Ovary (tissue), 9 donors: ENCODE measurements around the gene HIP1. TPM values are rescaled to one million over a fixed set of nuclear protein-coding genes. Genes with fewer than 3 reads are reported as not detected.
"Not testable (repeated sequence)": the region's sequence is repeated elsewhere in the genome, so short reads cannot be mapped to it uniquely, and the experiment has no call there.

Experiments
- DNase-seq, 5 donors: peaks; one replicate each; pipeline ENCODE4 v3.0.0-alpha.2; 2019 to 2020
- H3K27ac ChIP-seq, 2 donors: fragments of 200-600 bp; one replicate each; pipeline versions ENCODE4 v1.5.1 to v1.8.0; 2019 to 2022
- H3K27me3 ChIP-seq: fragments of 200-600 bp; one replicate; pipeline ENCODE4 v1.8.0; 2022
- H3K36me3 ChIP-seq: fragments of 200-600 bp; sonication (generic); one replicate; pipeline ENCODE4 v1.5.1; 2019
- H3K4me1 ChIP-seq: one replicate; pipeline ENCODE4 v1.8.1; 2013; ENCODE audit warnings: mild to moderate bottlenecking, moderate library complexity; ENCODE audit not compliant: insufficient read depth
- H3K4me3 ChIP-seq: fragments of 200-600 bp; sonication (generic); one replicate; pipeline ENCODE4 v1.5.1; 2017
- H3K9me3 ChIP-seq, 2 donors: fragments of 200-600 bp in 1 of 2; sonication (generic) in 1 of 2; one replicate each; pipeline versions ENCODE4 v1.5.1 to v1.8.1; 2013 to 2019; ENCODE audit warnings: mild to moderate bottlenecking in 1 of 2, moderate library complexity in 1 of 2
- EP300 ChIP-seq: sonication (generic); formaldehyde crosslinking; IDR thresholded peaks from one replicate; pipeline ENCODE4 v1.6.1; 2017; ENCODE audit warnings: antibody characterized with exemption
- POLR2A ChIP-seq: fragments of 450-650 bp; IDR thresholded peaks from one replicate; pipeline ENCODE4 v1.6.1; 2017; ENCODE audit warnings: antibody characterized with exemption, mild to moderate bottlenecking, moderate library complexity
- WGBS, 3 donors: extraction: QIAGEN DNeasy Blood & Tissue Kit in 1 of 3; methylation state at CpG; one replicate each; pipeline versions ENCODE4 v1.1.5 to v1.1.7; 2013 to 2017; 5-methylcytosine and 5-hydroxymethylcytosine counted together
- intact Hi-C, 4 donors: fragments of 100-400 bp; cut with DNase I; formaldehyde crosslinking; loops; one replicate each; pipeline versions ENCODE4 v1.11.0 to v1.15.1; 2022 to 2023
- polyA plus RNA-seq, 2 donors: library from polyadenylated mRNA; stranded (reverse); fragments of 200-250 nt in 1 of 2; fragments of 350-450 nt in 1 of 2; fragmentation: Illumina TruSeq in 1 of 2; extraction: RNeasy Lipid Tissue Mini Kit (QIAGEN cat#74804) in 1 of 2; gene quantifications; one replicate each; pipeline ENCODE4 v1.2.3, GENCODE V29; 2013 to 2014
- total RNA-seq, 7 donors: library from RNA; depleted of rRNA in 2 of 7; stranded (reverse); fragments of >200 nt in 2 of 7; fragmentation: NEBNext Ultra II Directional in 3 of 7; extraction: Animal tissue kit (Norgen Biotek cat#: 25700) in 3 of 7; gene quantifications; one replicate each; pipeline versions ENCODE4 v1.1.0 to v1.2.4, GENCODE V29; 2016 to 2023
- TF ChIP-seq, protein P1 (sequence below), 3 donors: fragments of 450-650 bp in 2 of 3; fragments of 200-600 bp in 1 of 3; IDR thresholded peaks; one replicate each; pipeline versions ENCODE4 v1.5.1 to v1.8.0; 2016 to 2022; ENCODE audit warnings: antibody characterized with exemption in 3 of 3, mild to moderate bottlenecking in 1 of 3
- donor health status: DM: no; HTN: no; CAD: no; lungs with moderate emphysema.
- donor health status: DM: no; HTN: no; CAD: no.
- donor health status: Bipolar disorder and iron deficiency.
- donor health status: DM: yes; HTN: yes; CAD: no.
- donor health status: DM: no; HTN: no; CAD: no.
- donor health status: DM: yes; HTN: yes; CAD: no.

Gene HIP1
- total and polyA plus RNA-seq, 9 donors, result 9.4 to 31.4 (median 16.8) TPM

DNA sequence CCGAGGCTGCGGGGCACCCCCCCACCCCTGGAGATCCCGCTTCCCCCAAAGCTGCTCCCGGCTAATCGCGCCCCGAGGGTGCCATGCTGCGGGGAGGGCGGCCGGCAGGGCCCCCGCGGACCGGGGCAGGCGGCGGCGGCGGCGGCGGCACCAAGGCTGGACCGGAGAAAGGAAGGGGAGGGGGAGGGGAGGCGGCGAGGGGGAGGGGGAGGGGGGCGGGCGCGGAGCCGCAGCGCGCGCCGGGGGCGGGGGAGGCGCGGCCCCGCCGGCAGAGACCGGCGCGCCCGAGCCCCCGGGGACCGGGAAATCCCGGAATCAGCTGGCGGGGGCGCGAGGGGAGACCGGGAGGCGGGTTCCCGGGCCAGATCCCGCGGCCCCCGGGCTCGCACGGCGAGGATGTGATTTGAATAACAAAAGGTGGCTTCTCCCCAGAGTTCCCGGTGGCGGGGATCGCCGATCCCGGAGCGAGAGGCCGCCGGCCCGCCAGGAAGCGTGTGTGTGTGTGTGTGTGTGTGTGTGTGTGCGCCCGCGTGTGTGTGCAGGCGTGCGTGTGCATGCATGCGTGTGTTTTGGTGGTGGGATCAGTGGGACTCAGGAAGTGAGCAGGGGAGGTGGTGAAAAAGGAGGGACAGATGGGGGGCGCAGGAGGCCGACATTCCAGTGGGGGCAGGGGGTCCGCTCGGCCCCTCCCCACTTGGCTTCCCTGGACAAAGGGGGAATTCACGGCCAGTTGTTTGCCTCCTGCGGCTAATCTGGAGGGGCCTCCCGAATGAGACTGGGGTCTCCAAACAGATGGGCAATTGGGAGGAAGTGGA lies 99.5 kb downstream of the HIP1 start:
- H3K4me1 ChIP-seq, result peaks cover 8% of the 10 kb centered on the region
- no peaks in the 10 kb centered on the region for H3K9me3 ChIP-seq
- TF ChIP-seq, protein P1, sequence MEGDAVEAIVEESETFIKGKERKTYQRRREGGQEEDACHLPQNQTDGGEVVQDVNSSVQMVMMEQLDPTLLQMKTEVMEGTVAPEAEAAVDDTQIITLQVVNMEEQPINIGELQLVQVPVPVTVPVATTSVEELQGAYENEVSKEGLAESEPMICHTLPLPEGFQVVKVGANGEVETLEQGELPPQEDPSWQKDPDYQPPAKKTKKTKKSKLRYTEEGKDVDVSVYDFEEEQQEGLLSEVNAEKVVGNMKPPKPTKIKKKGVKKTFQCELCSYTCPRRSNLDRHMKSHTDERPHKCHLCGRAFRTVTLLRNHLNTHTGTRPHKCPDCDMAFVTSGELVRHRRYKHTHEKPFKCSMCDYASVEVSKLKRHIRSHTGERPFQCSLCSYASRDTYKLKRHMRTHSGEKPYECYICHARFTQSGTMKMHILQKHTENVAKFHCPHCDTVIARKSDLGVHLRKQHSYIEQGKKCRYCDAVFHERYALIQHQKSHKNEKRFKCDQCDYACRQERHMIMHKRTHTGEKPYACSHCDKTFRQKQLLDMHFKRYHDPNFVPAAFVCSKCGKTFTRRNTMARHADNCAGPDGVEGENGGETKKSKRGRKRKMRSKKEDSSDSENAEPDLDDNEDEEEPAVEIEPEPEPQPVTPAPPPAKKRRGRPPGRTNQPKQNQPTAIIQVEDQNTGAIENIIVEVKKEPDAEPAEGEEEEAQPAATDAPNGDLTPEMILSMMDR (IDR thresholded peaks at IDR 0.05), result no peak
- peak; percentile 5 for TF ChIP-seq POLR2A
- H3K36me3 ChIP-seq, result no peaks in the 10 kb centered on the region
- H3K4me3 ChIP-seq, result peak overlapping the region; percentile 56
- H3K27ac ChIP-seq, result peak overlapping the region; percentile 16 to 50
- peak; percentile 58 to 79 (median 76) for DNase-seq
- 0 to 1% (median 0%) methylated on average over 53 to 70 of the region's 77 CpGs for WGBS, 3 donors
- no peaks in the 10 kb centered on the region for H3K27me3 ChIP-seq
- intact Hi-C loops, result loop anchor here in 1 of 4 donors (10.0 kb wide), 1 partner anchor 106 kb away; no protein-coding TSS in a partner anchor

DNA sequence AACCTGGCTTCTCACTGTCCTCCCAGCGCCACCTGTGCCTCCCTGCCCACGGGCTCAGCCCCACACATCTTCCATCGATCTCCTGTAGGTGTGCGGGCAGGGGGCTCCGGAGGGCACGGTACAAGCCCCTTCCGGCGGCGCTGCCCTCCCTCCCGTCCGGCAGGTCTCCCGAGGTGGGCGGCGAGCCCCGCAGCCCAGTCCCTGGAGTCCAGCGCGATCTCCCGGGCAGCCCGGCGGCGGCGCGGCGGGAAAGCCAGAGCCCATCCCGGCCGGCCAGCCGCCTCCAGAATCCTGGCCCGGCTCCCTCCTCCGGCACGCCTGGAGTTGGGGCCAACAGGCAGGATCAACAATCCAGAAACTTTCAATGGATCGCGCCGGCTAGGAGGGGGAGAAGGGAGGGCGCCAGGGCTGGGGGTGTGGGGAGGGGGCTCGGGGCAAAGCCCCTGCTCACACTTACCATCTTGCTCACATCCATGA lies 100.1 kb downstream of the HIP1 start:
- Histone ChIP-seq H3K4me3 (peak overlapping the region; percentile 56), H3K9me3 (no peaks in the 10 kb centered on the region), H3K4me1 (peaks cover 8% of the 10 kb centered on the region), H3K27me3 (no peaks in the 10 kb centered on the region), H3K27ac (peak overlapping the region; percentile 16 to 50), H3K36me3 (no peaks in the 10 kb centered on the region)
- TF ChIP-seq EP300 (no peak), POLR2A (no peak)
- TF ChIP-seq, protein P1 (IDR thresholded peaks at IDR 0.05), result no peak
- intact Hi-C loops, result loop anchor here in 1 of 4 donors (10.0 kb wide), 1 partner anchor 106 kb away; no protein-coding TSS in a partner anchor
- 0% methylated on average over 34 to 35 of the region's 35 CpGs; no CpG with 5 or more reads in 1 of the 3 donors for WGBS, 3 donors
- DNase-seq, result peak; percentile 62 to 79 (median 69)

DNA sequence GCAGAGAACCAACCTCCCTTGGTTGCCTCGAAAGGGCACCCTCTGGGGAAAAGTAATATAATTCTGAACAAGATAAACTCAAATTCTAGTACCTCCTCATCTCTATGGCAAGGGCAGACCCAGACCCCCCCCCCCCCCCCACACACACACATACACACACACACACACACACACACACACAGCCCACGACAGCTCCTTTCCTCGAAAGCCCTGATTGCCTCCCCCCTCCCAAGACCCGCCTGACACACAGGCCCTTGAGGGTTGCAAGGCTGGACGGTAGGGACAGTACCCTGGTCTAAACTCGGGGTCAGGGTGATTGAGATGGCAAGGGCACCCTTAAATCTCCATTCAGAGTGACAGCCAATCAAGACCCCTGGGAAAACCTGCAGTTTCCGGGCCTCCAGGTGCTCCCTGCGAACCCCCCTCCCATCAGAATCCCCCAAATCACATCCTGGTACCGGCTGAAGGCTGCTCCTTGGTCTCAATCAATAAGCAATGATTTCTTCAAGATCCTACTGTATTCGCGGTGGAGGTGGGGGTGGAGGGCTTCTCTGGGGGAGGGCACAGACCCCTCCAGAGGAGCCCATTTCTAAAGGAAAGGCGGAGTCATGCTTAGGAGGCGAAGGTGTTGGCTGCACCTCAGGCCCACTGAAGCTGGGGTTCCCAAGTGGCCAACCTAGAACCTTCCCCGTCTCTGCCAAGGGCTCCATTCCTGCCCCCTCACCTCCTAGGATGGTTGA lies 100.7 kb downstream of the HIP1 start:
- intact Hi-C loops, result loop anchor here in 1 of 4 donors (10.0 kb wide), 1 partner anchor 107 kb away; no protein-coding TSS in a partner anchor
- WGBS, 3 donors, result 51 to 66% (median 54%) methylated on average over 14 of the region's 14 CpGs
- no peak for DNase-seq
- TF ChIP-seq, protein P1 (IDR thresholded peaks at IDR 0.05), result no peak
- TF ChIP-seq POLR2A, result no peak
- no peak for TF ChIP-seq EP300
- no peaks in the 10 kb centered on the region for H3K36me3 ChIP-seq
- H3K9me3 ChIP-seq, result no peaks in the 10 kb centered on the region
- H3K27ac ChIP-seq, result no peak overlapping the region
- peaks cover 8% of the 10 kb centered on the region for H3K4me1 ChIP-seq
- no peaks in the 10 kb centered on the region for H3K27me3 ChIP-seq
- peak overlapping the region; percentile 56 for H3K4me3 ChIP-seq

DNA sequence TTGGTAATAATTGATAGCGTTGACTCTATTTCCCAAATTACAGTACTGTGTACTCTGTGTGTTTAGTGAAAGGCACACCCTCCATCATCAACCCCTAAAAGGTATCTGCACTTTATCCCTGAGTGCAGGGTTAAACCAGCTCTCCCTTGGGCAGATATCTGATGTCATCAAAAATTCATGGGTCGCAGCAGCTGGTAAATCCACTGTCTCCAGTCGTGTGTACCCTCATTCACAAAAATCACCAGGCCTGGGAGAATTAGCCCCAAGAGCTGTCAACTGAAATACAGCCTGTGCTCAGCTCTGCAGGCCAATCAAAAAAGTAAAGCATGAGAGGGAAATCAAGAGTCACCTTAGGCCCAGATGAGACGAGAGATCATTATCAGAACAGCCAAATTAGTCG lies 103.7 kb downstream of the HIP1 start:
- TF ChIP-seq POLR2A (no peak), EP300 (no peak)
- TF ChIP-seq, protein P1 (IDR thresholded peaks at IDR 0.05), result no peak
- no peak for DNase-seq
- H3K27ac ChIP-seq, result no peak overlapping the region
- intact Hi-C loops, result loop anchor here in 1 of 4 donors (10.0 kb wide), 1 partner anchor 110 kb away; no protein-coding TSS in a partner anchor
- WGBS, 3 donors, result 75 to 88% (median 85%) methylated on average over 5 of the region's 5 CpGs
- no peaks in the 10 kb centered on the region for H3K27me3 ChIP-seq
- H3K36me3 ChIP-seq, result no peaks in the 10 kb centered on the region
- no peaks in the 10 kb centered on the region for H3K9me3 ChIP-seq
- H3K4me1 ChIP-seq, result peaks cover 8% of the 10 kb centered on the region
- no peak overlapping the region for H3K4me3 ChIP-seq

DNA sequence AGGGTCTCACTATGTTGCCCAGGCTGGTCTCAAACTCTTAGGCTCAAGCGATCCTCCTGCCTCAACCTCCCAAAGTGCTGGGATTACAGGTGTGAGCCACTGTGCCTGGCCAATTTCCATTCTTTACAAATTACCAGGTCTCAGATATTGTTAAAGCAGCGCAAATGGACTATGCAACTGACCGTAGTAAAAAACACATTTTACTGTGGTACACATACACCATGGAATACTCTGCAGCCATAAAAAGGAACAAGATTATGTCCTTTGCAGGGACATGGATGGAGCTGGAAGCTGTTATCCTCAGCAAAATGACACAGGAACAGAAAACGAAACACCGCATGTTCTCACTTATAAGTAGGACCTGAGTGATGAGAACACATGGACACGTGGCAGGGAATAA lies 106.2 kb downstream of the HIP1 start:
- H3K4me1 ChIP-seq, H3K9me3 ChIP-seq, H3K27me3 ChIP-seq, H3K27ac ChIP-seq, H3K36me3 ChIP-seq, H3K4me3 ChIP-seq, DNase-seq: not testable (repeated sequence)
- 97 to 98% (median 98%) methylated on average over 6 of the region's 6 CpGs for WGBS, 3 donors
- intact Hi-C loops, result loop anchor here in 1 of 4 donors (10.0 kb wide), 1 partner anchor 112 kb away; no protein-coding TSS in a partner anchor
